ENCODE data around the gene S100A6. TPM values are rescaled to one million over a fixed set of nuclear protein-coding genes. Genes with fewer than 3 reads are reported as not detected.

S100A6 gene
- total RNA-seq, 1 experiment from 2014 or later: 1,633 TPM

GRCh38 chr1:153577624-153578051 lies 41.8 kb upstream of the S100A6 start (continued):
- no peak for TF ChIP-seq REST (IDR thresholded peaks at IDR 0.05; ENCODE audit: low read depth)
- no peak for TF ChIP-seq EZH2phosphoT487 (IDR thresholded peaks at IDR 0.05; ENCODE audit: borderline replicate concordance)
- no peak for TF ChIP-seq JUND (IDR thresholded peaks at IDR 0.05)
- TF ChIP-seq ATF3 (IDR thresholded peaks at IDR 0.05): no peak
- no peak for TF ChIP-seq YY1 (IDR thresholded peaks at IDR 0.05; ENCODE audit: extremely low read depth, insufficient replicate concordance, low read depth, low read length)
- TF ChIP-seq ZNF274 (IDR thresholded peaks at IDR 0.05; ENCODE audit: low read depth, low read length): no peak
- TF ChIP-seq CBX3 (IDR thresholded peaks at IDR 0.05; ENCODE audit: low read depth): no peak
- no peak for TF ChIP-seq SP1 (IDR thresholded peaks at IDR 0.05; ENCODE audit: low read depth)

- no peak overlapping the region for H3K9ac ChIP-seq (ENCODE audit: low read length)
- no peaks in the 10 kb centered on the region for H4K20me1 ChIP-seq (ENCODE audit: insufficient read depth)
- intact Hi-C loops (cut with micrococcal nuclease): no loop called here
- no peaks in the 10 kb centered on the region for H3K9me3 ChIP-seq (ENCODE audit: control insufficient read depth in 1 of 2, insufficient read depth in 1 of 2, low read depth in 1 of 2, low read length in 2 of 2)
- peak overlapping the region; percentile 62; the same call in 1 of the 2 replicates for H3K4me2 ChIP-seq (ENCODE audit: low read length)
- H3K27me3 ChIP-seq (ENCODE audit: insufficient read depth, low read length): no peaks in the 10 kb centered on the region
- H3K4me3 ChIP-seq (replicated peaks in 1 of 2; ENCODE audit: low read depth in 1 of 2, low read length in 2 of 2): no peak overlapping the region
- H3K9me2 ChIP-seq (ENCODE audit: insufficient read depth): no peaks in the 10 kb centered on the region
- H2AFZ ChIP-seq (ENCODE audit: low read depth, low read length, poor library complexity, severe bottlenecking): no peak overlapping the region
- H3K36me3 ChIP-seq (ENCODE audit: control insufficient read depth in 1 of 2, insufficient read depth in 2 of 2, low read length in 2 of 2): no peaks in the 10 kb centered on the region
- ChIA-PET POLR2A (interaction anchor here (0.7 to 1.6 kb wide), 6 partner anchors 9 to 76 kb away, joined by 3 to 9 read pairs (median 6); partner anchors contain the start of genes CHTOP, S100A14 and S100A6), CTCF (interaction anchor here (1.4 to 2.8 kb wide), 2 partner anchors 37 to 51 kb away, joined by 4 to 11 read pairs; partner anchors contain the start of genes S100A1 and S100A13), RAD21 (ENCODE audit: low non-redundant PET in 1 of 2, low total read pairs in 2 of 2, uncharacterized antibody in 2 of 2, unreplicated experiment in 2 of 2) (no interaction called here)
- BruUV-seq (replicated peaks): no TSS peak
- H3K79me2 ChIP-seq (ENCODE audit: insufficient read depth, low read length): no peaks in the 10 kb centered on the region
- H3K4me1 ChIP-seq (ENCODE audit: control insufficient read depth in 1 of 2, insufficient read depth in 2 of 2, low read length in 2 of 2): peaks cover 13 to 37% of the 10 kb centered on the region in 2 experiments
- DNase-seq (ENCODE audit: low read depth, low spot score): no peak
- H3K27ac ChIP-seq (ENCODE audit: low read depth, low read length): no peak overlapping the region
- no peak for ATAC-seq
- TF ChIP-seq EZH2phosphoT487 (IDR thresholded peaks at IDR 0.05; ENCODE audit: borderline replicate concordance) (no peak), POLR2A (IDR thresholded peaks at IDR 0.05; ENCODE audit: borderline replicate concordance, extremely low read depth, insufficient read depth, insufficient read length) (no peak), POLR2AphosphoS5 (IDR thresholded peaks at IDR 0.05; ENCODE audit: low read depth, low read length) (no peak), ELF1 (IDR thresholded peaks at IDR 0.05; ENCODE audit: borderline replicate concordance, low read depth) (no peak), EGR1 (IDR thresholded peaks at IDR 0.05; ENCODE audit: low read depth) (no peak), ZFX (IDR thresholded peaks at IDR 0.05) (no peak), JUND (IDR thresholded peaks at IDR 0.05) (no peak), TCF7L2 (IDR thresholded peaks at IDR 0.05; ENCODE audit: borderline replicate concordance, extremely low read depth, insufficient read depth, insufficient read length) (no peak), YY1 (IDR thresholded peaks at IDR 0.05; ENCODE audit: extremely low read depth, insufficient replicate concordance, low read depth, low read length) (no peak), REST (IDR thresholded peaks at IDR 0.05; ENCODE audit: low read depth) (no peak), RAD21 (IDR thresholded peaks at IDR 0.05; ENCODE audit: low read depth) (no peak)
Observed at GRCh38 chr1:153577138-153577537, 41.3 kb upstream of the S100A6 start.

All from HCT116 (cell line).